Measurements from ENCODE around the gene TCP11L2.

DNA sequence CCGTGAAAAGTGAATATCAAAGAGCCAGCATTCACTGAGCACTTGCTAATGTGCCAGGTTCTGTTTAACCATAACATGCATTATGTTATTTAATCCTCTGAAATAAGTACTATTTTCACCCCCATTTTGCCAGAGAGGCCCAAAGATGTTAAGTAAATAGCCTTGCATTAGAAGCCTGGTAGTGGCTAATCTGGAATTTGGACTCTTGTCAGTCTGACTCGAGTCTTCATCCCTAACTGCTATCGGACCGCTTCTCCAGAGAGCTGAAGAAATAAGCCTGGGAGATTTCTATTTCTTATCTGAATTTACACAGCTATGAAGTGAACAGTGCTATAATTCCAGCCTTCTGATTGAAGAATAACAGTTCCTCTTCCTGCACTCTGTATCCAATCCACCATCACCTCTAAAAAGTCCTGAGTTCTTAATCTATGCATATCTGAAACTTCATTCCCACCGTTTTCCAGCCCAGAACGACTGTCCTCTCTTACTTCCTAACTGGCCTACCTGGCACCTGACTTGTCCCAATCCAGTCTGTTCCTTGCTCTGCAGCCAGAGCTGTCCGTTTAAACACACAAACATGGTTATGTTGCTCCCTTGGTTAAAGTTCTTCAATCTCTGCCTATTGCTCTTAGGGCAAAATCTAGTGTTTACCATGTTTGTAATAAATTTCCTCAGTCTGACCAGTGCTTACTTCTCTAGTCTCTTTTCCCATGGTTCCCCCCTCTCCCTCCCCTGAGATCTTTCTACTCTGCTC is 57.3 kb downstream of the TCP11L2 start:
- TF ChIP-seq, protein P1, sequence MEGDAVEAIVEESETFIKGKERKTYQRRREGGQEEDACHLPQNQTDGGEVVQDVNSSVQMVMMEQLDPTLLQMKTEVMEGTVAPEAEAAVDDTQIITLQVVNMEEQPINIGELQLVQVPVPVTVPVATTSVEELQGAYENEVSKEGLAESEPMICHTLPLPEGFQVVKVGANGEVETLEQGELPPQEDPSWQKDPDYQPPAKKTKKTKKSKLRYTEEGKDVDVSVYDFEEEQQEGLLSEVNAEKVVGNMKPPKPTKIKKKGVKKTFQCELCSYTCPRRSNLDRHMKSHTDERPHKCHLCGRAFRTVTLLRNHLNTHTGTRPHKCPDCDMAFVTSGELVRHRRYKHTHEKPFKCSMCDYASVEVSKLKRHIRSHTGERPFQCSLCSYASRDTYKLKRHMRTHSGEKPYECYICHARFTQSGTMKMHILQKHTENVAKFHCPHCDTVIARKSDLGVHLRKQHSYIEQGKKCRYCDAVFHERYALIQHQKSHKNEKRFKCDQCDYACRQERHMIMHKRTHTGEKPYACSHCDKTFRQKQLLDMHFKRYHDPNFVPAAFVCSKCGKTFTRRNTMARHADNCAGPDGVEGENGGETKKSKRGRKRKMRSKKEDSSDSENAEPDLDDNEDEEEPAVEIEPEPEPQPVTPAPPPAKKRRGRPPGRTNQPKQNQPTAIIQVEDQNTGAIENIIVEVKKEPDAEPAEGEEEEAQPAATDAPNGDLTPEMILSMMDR (IDR thresholded peaks at IDR 0.05): no peak
- no peak for TF ChIP-seq POLR2AphosphoS5 (IDR thresholded peaks at IDR 0.05)
